GM06990 (cell line): ENCODE results near the gene CAV2.

Experiments used
- DNase-seq: peaks from one replicate; pipeline ENCODE4 v3.0.0-alpha.2; 2011; ENCODE audit not compliant: insufficient read length; ENCODE audit errors: extremely low read depth
- H3K27me3 ChIP-seq: replicated peaks from 2 replicates; pipeline ENCODE4 v1.6.0; 2011; ENCODE audit warnings: low read length; ENCODE audit not compliant: control insufficient read depth, insufficient read depth
- H3K36me3 ChIP-seq: 2 replicates; pipeline ENCODE4 v1.5.1; 2011; ENCODE audit warnings: low read length; ENCODE audit not compliant: control insufficient read depth, insufficient read depth
- H3K4me3 ChIP-seq: replicated peaks from 2 replicates; pipeline ENCODE4 v1.5.1; 2011; ENCODE audit warnings: low read depth, mild to moderate bottlenecking, control low read depth, low read length
- CTCF ChIP-seq: IDR thresholded peaks from 2 replicates; pipeline ENCODE4 v1.5.1; 2011; ENCODE audit warnings: low read length, control low read depth, mild to moderate bottlenecking, inconsistent platforms; ENCODE audit not compliant: insufficient read depth, poor library complexity, severe bottlenecking

The CAV2 gene

GRCh38 chr7:116557066-116557585 lies 57.6 kb downstream of the CAV2 start:
- Histone ChIP-seq H3K36me3 (no peaks in the 10 kb centered on the region), H3K27me3 (no peaks in the 10 kb centered on the region), H3K4me3 (no peak overlapping the region)
- DNase-seq = no peak
- no peak for TF ChIP-seq CTCF

- no peak overlapping the region for H3K4me3 ChIP-seq
- no peaks in the 10 kb centered on the region for H3K27me3 ChIP-seq
- no peaks in the 10 kb centered on the region for H3K36me3 ChIP-seq
- no peak for DNase-seq
- TF ChIP-seq CTCF = no peak
These were observed 58.4 kb downstream of the CAV2 start for GRCh38 chr7:116557901-116558300.
